ENCODE data around the gene GBF1. TPM values are rescaled to one million over a fixed set of nuclear protein-coding genes. Genes with fewer than 3 reads are reported as not detected.
A peak's percentile ranks its signal among the peaks of the same experiment; 100 is the strongest.

Gene GBF1
- total RNA-seq, 1 donor from 2014 or later, result 59.9 TPM

- Mint-ChIP-seq H3K27ac (ENCODE audit: unreplicated experiment) (peak within 1 kb of the TSS; percentile 95), H3K27me3 (ENCODE audit: unreplicated experiment) (peaks cover 4% of the 10 kb centered on the region), H3K9me3 (ENCODE audit: unreplicated experiment) (no peaks in the 10 kb centered on the region), H3K4me3 (ENCODE audit: unreplicated experiment) (peak within 1 kb of the TSS; percentile 87), H3K4me1 (ENCODE audit: unreplicated experiment) (peaks cover 35% of the 10 kb centered on the region), H3K36me3 (ENCODE audit: unreplicated experiment) (peaks cover 4% of the 10 kb centered on the region)
- peak; percentile 94 for DNase-seq (ENCODE audit: extremely low spot score, unreplicated experiment)
- no peak for TF ChIP-seq CTCF (IDR thresholded peaks at IDR 0.05)
Observed at GRCh38 chr10:102395400-102396316, 150.3 kb downstream of the GBF1 start, which contains the start of gene NFKB2. TSS of gene NFKB2 (plus strand) at chr10:102395705. CDS start at chr10:102395960, 255 bp downstream.

- H3K27ac Mint-ChIP-seq (ENCODE audit: unreplicated experiment), result peak overlapping the region; percentile 81
- no peaks in the 10 kb centered on the region for H3K27me3 Mint-ChIP-seq (ENCODE audit: unreplicated experiment)
- peaks cover 37% of the 10 kb centered on the region for H3K4me1 Mint-ChIP-seq (ENCODE audit: unreplicated experiment)
- H3K36me3 Mint-ChIP-seq (ENCODE audit: unreplicated experiment), result peaks cover 4% of the 10 kb centered on the region
- H3K4me3 Mint-ChIP-seq (ENCODE audit: unreplicated experiment), result peak overlapping the region; percentile 87
- no peak for TF ChIP-seq CTCF (IDR thresholded peaks at IDR 0.05)
- no peaks in the 10 kb centered on the region for H3K9me3 Mint-ChIP-seq (ENCODE audit: unreplicated experiment)
- no peak for DNase-seq (ENCODE audit: extremely low spot score, unreplicated experiment)
Observed at GRCh38 chr10:102396317-102396650, 151.0 kb downstream of the GBF1 start.

- Mint-ChIP-seq H3K27ac (ENCODE audit: unreplicated experiment) (peak overlapping the region; percentile 81), H3K4me1 (ENCODE audit: unreplicated experiment) (peaks cover 37% of the 10 kb centered on the region)
Observed at GRCh38 chr10:102396730-102397151, 151.4 kb downstream of the GBF1 start.

GRCh38 chr10:102397222-102398171 lies 152.2 kb downstream of the GBF1 start:
- peaks cover 4% of the 10 kb centered on the region for H3K36me3 Mint-ChIP-seq (ENCODE audit: unreplicated experiment)
- TF ChIP-seq CTCF (IDR thresholded peaks at IDR 0.05), result no peak
- no peak overlapping the region for H3K27ac Mint-ChIP-seq (ENCODE audit: unreplicated experiment)
- H3K4me1 Mint-ChIP-seq (ENCODE audit: unreplicated experiment), result peaks cover 37% of the 10 kb centered on the region
- no peak for DNase-seq (ENCODE audit: extremely low spot score, unreplicated experiment)
- no peaks in the 10 kb centered on the region for H3K9me3 Mint-ChIP-seq (ENCODE audit: unreplicated experiment)
- H3K4me3 Mint-ChIP-seq (ENCODE audit: unreplicated experiment), result peak overlapping the region; percentile 87
- H3K27me3 Mint-ChIP-seq (ENCODE audit: unreplicated experiment), result no peaks in the 10 kb centered on the region

More at GRCh38 chr10:102396730-102397151, 151.4 kb downstream of the GBF1 start:
- Mint-ChIP-seq H3K9me3 (ENCODE audit: unreplicated experiment) (no peaks in the 10 kb centered on the region), H3K36me3 (ENCODE audit: unreplicated experiment) (peaks cover 4% of the 10 kb centered on the region), H3K4me3 (ENCODE audit: unreplicated experiment) (peak overlapping the region; percentile 87), H3K27me3 (ENCODE audit: unreplicated experiment) (no peaks in the 10 kb centered on the region)
- no peak for TF ChIP-seq CTCF (IDR thresholded peaks at IDR 0.05)
- DNase-seq (ENCODE audit: extremely low spot score, unreplicated experiment), result peak; percentile 76

Measured in osteocyte (in vitro differentiated cells).